K562 (cell line): Measurements from ENCODE around the gene RHOF. TPM values are rescaled to one million over a fixed set of nuclear protein-coding genes. Genes with fewer than 3 reads are reported as not detected.

Experiments used
- ARID2 ChIP-seq: fragments of 450-650 bp; IDR thresholded peaks from 2 replicates; pipeline ENCODE4 v1.6.1; 2017; ENCODE audit warnings: antibody characterized with exemption, mild to moderate bottlenecking
- GATAD2B ChIP-seq: fragments of 450-650 bp; IDR thresholded peaks from 2 replicates; pipeline ENCODE4 v1.6.1; 2017; ENCODE audit warnings: mild to moderate bottlenecking, borderline replicate concordance
- KDM4B ChIP-seq, 2 experiments: fragments of 450-650 bp in 1 of 2; sonication (generic) in 1 of 2; IDR thresholded peaks; 2 replicates each; pipeline ENCODE4 v1.6.1; 2016 to 2017; ENCODE audit warnings: borderline replicate concordance in 2 of 2, antibody characterized with exemption in 1 of 2, low read depth in 1 of 2, mild to moderate bottlenecking in 1 of 2
- KLF13 ChIP-seq: fragments of 450-650 bp; IDR thresholded peaks from 2 replicates; pipeline ENCODE4 v1.6.1; 2016; ENCODE audit warnings: missing genetic modification characterization, low read depth, mild to moderate bottlenecking, missing compliant biosample characterization, moderate library complexity, borderline replicate concordance
- POLR2AphosphoS5 ChIP-seq: IDR thresholded peaks from 2 replicates; pipeline ENCODE4 v1.6.1; 2011; ENCODE audit warnings: mild to moderate bottlenecking, low read depth, low read length, moderate library complexity; ENCODE audit not compliant: control insufficient read depth, insufficient read depth
- PRPF4 ChIP-seq: fragments of 200-400 bp; formaldehyde crosslinking; IDR thresholded peaks from one replicate; pipeline ENCODE4 v1.6.1; 2017; ENCODE audit warnings: low read length, low read depth, mild to moderate bottlenecking; ENCODE audit not compliant: insufficient read depth, poor library complexity, severe bottlenecking
- RBBP5 ChIP-seq: fragments of 200-600 bp; sonication (generic); IDR thresholded peaks from 2 replicates; pipeline ENCODE4 v1.6.1; 2012; ENCODE audit warnings: borderline replicate concordance, mild to moderate bottlenecking, low read length, control low read depth, inconsistent platforms; ENCODE audit not compliant: insufficient read depth, poor library complexity, severe bottlenecking
- TAF15 ChIP-seq: fragments of 200-400 bp; formaldehyde crosslinking; IDR thresholded peaks from 2 replicates; pipeline ENCODE4 v1.6.1; 2017; ENCODE audit warnings: mild to moderate bottlenecking, low read depth, low read length, moderate library complexity
- TEAD4 ChIP-seq, 2 experiments: sonication (generic) in 1 of 2; formaldehyde crosslinking in 1 of 2; IDR thresholded peaks; 2 replicates each; pipeline versions ENCODE4 v1.6.1 to v1.8.0; 2012 to 2022; ENCODE audit warnings: borderline replicate concordance in 1 of 2, inconsistent platforms in 1 of 2, low read length in 1 of 2, mild to moderate bottlenecking in 1 of 2, missing genetic modification reagents in 1 of 2
- ZNF79 ChIP-seq: fragments of 250-450 bp; sonication (Bioruptor Pico); IDR thresholded peaks from 2 replicates; pipeline ENCODE4 v1.4.0; 2020; ENCODE audit warnings: low read depth, mild to moderate bottlenecking, moderate library complexity
- ZSCAN29 ChIP-seq: fragments of 450-650 bp; IDR thresholded peaks from 2 replicates; pipeline ENCODE4 v1.6.1; 2017
- polyA plus RNA-seq, 8 experiments: library from polyadenylated mRNA; depleted of rRNA in 4 of 8; stranded (reverse) in 5 of 8; unstranded in 3 of 8; fragments of >200 nt; fragmentation: Nextera tagmentation in 2 of 8; fragmentation: Illumina TruSeq in 1 of 8; extraction: Ambion mirVana in 2 of 8; extraction: Trizol in 1 of 8; gene quantifications; 2 replicates each; pipeline versions ENCODE4 v1.2.1 to v1.2.3, GENCODE V29; 2011 to 2014; ENCODE audit warnings: inconsistent platforms in 1 of 8, missing spikeins in 1 of 8
- total RNA-seq, 7 experiments: library from RNA; depleted of rRNA in 6 of 7; stranded (reverse); fragments of >200 nt in 6 of 7; fragmentation: Illumina TruSeq in 2 of 7; extraction: Trizol in 2 of 7; gene quantifications; 2 replicates each; pipeline versions ENCODE4 v1.2.1 to v1.2.3, GENCODE V29; 2011 to 2021; ENCODE audit warnings: low replicate concordance in 1 of 7
- TF ChIP-seq, protein P1 (sequence below): fragments of 250-450 bp; sonication (Bioruptor Pico); IDR thresholded peaks from 2 replicates; pipeline ENCODE4 v1.5.0; 2021; ENCODE audit warnings: mild to moderate bottlenecking, moderate library complexity
- TF ChIP-seq, protein P2 (sequence below): IDR thresholded peaks from 2 replicates; pipeline ENCODE4 v1.6.1; 2012; ENCODE audit warnings: low read depth, low read length, improper control_type of control experiment, borderline replicate concordance
- TF ChIP-seq, protein P3 (sequence below): fragments of 450-650 bp; formaldehyde crosslinking; IDR thresholded peaks from 2 replicates; pipeline ENCODE4 v1.4.0; 2020; ENCODE audit warnings: mild to moderate bottlenecking, moderate library complexity
- TF ChIP-seq, protein P4 (sequence below): fragments of 200-800 bp; sonication (Bioruptor generic); IDR thresholded peaks from 2 replicates; pipeline ENCODE4 v1.6.1; 2017; ENCODE audit warnings: missing genetic modification characterization, missing compliant biosample characterization

The RHOF gene
- total and polyA plus RNA-seq, 9 of the 15 experiments (the other 6 are each of a cell fraction or from before 2014, with no cell fraction given): 0.13 to 10.1 (median 4.0) TPM

DNA sequence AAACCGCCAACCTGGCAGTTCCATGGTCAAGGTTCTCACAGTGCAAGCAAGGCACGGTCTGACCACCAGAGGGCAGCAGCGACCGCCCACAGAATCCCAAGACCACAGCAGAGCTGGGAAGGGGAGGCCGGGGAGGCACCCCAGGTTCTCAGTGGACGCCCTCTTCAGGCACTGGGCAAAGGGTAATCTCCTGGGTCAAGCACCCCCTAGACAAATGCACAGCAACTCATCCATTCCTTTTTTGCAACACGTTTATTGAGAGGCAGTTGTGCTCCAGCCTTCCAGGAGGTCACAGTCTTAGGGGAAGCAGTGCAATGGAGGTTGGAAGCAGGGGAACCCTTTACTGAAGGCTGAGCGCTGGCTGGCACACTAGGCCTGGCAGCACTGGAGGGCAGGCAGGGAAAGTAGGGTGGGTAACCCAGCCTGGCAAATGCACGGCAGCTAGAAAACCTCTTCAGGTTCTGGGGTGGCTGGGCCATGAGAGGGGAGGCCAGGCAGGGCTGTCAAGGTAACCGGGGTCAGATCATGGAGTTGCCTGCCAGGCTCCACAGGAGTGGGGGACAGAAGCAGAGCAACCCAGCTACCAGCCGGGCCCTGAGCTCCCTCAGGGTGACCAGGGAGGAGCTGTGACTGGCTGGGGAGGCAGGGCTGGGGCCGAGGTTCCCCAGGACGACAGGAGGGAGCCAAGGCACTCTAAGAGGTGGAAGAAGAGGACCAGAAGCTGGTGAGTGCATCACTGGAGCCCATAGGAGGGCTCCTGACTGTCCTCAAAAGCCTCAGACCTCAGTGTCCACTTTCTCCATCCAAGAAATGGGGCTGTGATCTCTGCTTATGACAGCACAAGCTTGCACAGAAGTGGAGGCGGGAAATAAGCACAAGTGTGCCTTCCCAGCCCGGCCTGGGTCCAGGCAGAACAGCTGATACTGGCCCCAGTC is 1.8 kb upstream of the RHOF start (continued):
- TF ChIP-seq, protein P1, sequence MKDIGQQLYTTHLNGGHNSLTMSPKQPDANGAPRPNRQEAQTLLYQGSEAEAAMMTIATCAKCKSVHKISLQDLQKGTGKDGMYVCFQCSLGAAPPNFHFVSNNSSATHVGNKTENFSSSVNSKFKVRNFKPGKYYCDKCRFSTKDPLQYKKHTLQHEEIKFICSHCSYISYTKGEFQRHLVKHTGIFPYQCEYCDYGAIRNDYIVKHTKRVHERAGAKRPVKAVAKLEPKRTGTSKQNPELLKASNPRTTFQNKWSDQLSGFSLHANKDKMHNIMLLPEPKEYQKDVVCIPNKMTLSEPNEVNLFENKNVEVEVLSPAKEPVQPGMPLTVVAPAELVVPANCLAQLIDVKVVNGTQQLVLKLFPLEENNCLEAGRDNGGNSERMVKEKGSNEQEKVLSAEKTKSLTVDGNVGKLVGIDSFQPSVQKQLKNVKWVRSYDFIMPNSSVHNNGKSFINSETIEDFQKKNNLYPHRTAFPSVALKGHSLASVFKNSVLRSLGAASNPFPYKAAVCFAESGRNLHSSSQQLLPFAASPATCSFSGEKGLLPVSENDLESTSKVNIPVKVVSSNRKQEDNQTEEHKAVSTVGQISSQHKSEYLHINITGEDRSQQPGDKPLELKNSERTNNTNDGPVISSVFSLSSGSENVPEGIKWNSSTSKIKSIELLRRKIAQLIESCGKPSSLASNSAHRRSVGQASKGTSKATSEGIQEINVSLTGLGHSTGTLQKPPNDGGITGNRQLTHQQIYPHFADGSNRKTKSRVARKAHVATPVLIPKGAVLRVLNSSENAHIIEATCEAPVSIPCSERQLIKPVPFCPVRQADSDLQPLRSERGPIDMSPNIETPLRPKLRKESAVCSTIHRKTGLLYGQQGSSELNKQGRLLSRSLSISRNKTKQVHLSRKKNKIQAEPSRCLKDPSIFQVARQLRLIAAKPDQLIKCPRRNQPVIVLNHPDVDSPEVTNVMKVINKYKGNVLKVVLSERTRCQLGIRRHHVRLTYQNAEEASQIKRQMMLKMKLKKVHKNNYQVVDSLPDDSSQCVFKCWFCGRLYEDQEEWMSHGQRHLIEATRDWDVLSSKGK (CRISPR knock-in tag): no peak
- TF ChIP-seq PRPF4: no peak
- TF ChIP-seq GATAD2B: no peak
- TF ChIP-seq ARID2: peak; percentile 72; the same call in 1 of the 2 replicates
- TF ChIP-seq, protein P2, sequence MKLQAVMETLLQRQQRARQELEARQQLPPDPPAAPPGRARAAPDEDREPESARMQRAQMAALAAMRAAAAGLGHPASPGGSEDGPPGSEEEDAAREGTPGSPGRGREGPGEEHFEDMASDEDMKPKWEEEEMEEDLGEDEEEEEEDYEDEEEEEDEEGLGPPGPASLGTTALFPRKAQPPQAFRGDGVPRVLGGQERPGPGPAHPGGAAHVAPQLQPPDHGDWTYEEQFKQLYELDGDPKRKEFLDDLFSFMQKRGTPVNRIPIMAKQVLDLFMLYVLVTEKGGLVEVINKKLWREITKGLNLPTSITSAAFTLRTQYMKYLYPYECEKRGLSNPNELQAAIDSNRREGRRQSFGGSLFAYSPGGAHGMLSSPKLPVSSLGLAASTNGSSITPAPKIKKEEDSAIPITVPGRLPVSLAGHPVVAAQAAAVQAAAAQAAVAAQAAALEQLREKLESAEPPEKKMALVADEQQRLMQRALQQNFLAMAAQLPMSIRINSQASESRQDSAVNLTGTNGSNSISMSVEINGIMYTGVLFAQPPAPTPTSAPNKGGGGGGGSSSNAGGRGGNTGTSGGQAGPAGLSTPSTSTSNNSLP: no peak
- no peak for TF ChIP-seq RBBP5
- TF ChIP-seq, protein P3, sequence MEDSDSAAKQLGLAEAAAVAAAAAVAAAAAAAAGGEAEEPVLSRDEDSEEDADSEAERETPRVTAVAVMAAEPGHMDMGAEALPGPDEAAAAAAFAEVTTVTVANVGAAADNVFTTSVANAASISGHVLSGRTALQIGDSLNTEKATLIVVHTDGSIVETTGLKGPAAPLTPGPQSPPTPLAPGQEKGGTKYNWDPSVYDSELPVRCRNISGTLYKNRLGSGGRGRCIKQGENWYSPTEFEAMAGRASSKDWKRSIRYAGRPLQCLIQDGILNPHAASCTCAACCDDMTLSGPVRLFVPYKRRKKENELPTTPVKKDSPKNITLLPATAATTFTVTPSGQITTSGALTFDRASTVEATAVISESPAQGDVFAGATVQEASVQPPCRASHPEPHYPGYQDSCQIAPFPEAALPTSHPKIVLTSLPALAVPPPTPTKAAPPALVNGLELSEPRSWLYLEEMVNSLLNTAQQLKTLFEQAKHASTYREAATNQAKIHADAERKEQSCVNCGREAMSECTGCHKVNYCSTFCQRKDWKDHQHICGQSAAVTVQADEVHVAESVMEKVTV: peak; percentile 86
- no peak for TF ChIP-seq ZSCAN29
- peak; percentile 33; the same call in 1 of the 2 replicates for TF ChIP-seq TEAD4 (IDR thresholded peaks at IDR 0.05; ENCODE audit: low read length)
- TF ChIP-seq TEAD4 (CRISPR knock-in tag; IDR thresholded peaks at IDR 0.05; ENCODE audit: borderline replicate concordance): no peak
- 0 out of 4 replicates have a peak, but pooled peaks of 1 of the 2 experiments have one; percentile 61 for TF ChIP-seq KDM4B (IDR thresholded peaks at IDR 0.05; ENCODE audit: borderline replicate concordance in 2 of 2, low read depth in 1 of 2)
- no peak; the same call in 1 of the 2 replicates for TF ChIP-seq POLR2AphosphoS5
- TF ChIP-seq TAF15: no peak
- no peak for TF ChIP-seq ZNF79 (CRISPR knock-in tag)
- TF ChIP-seq, protein P4, sequence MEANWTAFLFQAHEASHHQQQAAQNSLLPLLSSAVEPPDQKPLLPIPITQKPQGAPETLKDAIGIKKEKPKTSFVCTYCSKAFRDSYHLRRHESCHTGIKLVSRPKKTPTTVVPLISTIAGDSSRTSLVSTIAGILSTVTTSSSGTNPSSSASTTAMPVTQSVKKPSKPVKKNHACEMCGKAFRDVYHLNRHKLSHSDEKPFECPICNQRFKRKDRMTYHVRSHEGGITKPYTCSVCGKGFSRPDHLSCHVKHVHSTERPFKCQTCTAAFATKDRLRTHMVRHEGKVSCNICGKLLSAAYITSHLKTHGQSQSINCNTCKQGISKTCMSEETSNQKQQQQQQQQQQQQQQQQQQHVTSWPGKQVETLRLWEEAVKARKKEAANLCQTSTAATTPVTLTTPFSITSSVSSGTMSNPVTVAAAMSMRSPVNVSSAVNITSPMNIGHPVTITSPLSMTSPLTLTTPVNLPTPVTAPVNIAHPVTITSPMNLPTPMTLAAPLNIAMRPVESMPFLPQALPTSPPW (CRISPR knock-in tag): no peak
- no peak for TF ChIP-seq KLF13
